ENCODE measurements around the gene CCDC24.

CCDC24 gene

GRCh38 chr1:43976045-43976444 is 15.4 kb upstream of the CCDC24 start:
- H3K4me3 ChIP-seq (ENCODE audit: low read depth, low read length), result peak overlapping the region; percentile 84
- TF ChIP-seq CTCF (IDR thresholded peaks at IDR 0.05; ENCODE audit: low read depth, low read length), result no peak
- no peak for DNase-seq (ENCODE audit: low read depth, low spot score)
- in situ Hi-C loops (cut with HindIII; ENCODE audit: low sequenced_read_pairs), result no loop called here

GRCh38 chr1:43976890-43977289 is 14.5 kb upstream of the CCDC24 start:
- H3K4me3 ChIP-seq (ENCODE audit: low read depth, low read length), result no peak overlapping the region
- no peak for DNase-seq (ENCODE audit: low read depth, low spot score)

GRCh38 chr1:43977376-43978263 is 13.8 kb upstream of the CCDC24 start:
- no peak overlapping the region for H3K4me3 ChIP-seq (ENCODE audit: low read depth, low read length)
- in situ Hi-C loops (cut with HindIII; ENCODE audit: low sequenced_read_pairs), result no loop called here
- no peak for TF ChIP-seq CTCF (IDR thresholded peaks at IDR 0.05; ENCODE audit: low read depth, low read length)
- no peak for DNase-seq (ENCODE audit: low read depth, low spot score)

More at GRCh38 chr1:43976890-43977289, 14.5 kb upstream of the CCDC24 start:
- in situ Hi-C loops (cut with HindIII; ENCODE audit: low sequenced_read_pairs), result no loop called here
- no peak for TF ChIP-seq CTCF (IDR thresholded peaks at IDR 0.05; ENCODE audit: low read depth, low read length)

- H3K4me3 ChIP-seq (ENCODE audit: low read depth, low read length), result peak overlapping the region; percentile 59
- in situ Hi-C loops (cut with HindIII; ENCODE audit: low sequenced_read_pairs), result no loop called here
- TF ChIP-seq CTCF (IDR thresholded peaks at IDR 0.05; ENCODE audit: low read depth, low read length), result no peak
- no peak for DNase-seq (ENCODE audit: low read depth, low spot score)
Observed at GRCh38 chr1:43978264-43978550, 13.2 kb upstream of the CCDC24 start.

- no peak for TF ChIP-seq CTCF (IDR thresholded peaks at IDR 0.05; ENCODE audit: low read depth, low read length)
- no peak for DNase-seq (ENCODE audit: low read depth, low spot score)
- in situ Hi-C loops (cut with HindIII; ENCODE audit: low sequenced_read_pairs), result no loop called here
- H3K4me3 ChIP-seq (ENCODE audit: low read depth, low read length), result peak within 1 kb of the TSS; percentile 59
Observed at GRCh38 chr1:43978551-43979260, 12.7 kb upstream of the CCDC24 start, which contains the start of gene B4GALT2. Gene B4GALT2, plus strand, starts transcription at chr1:43979210. Its CDS starts 1,951 bp downstream, at chr1:43981161.

- in situ Hi-C loops (cut with HindIII; ENCODE audit: low sequenced_read_pairs), result no loop called here
- no peak for TF ChIP-seq CTCF (IDR thresholded peaks at IDR 0.05; ENCODE audit: low read depth, low read length)
- no peak for DNase-seq (ENCODE audit: low read depth, low spot score)
- peak overlapping the region; percentile 59 for H3K4me3 ChIP-seq (ENCODE audit: low read depth, low read length)
Observed at GRCh38 chr1:43979261-43979527, 12.2 kb upstream of the CCDC24 start.
